PC-3 (cell line): ENCODE measurements around the gene SLC12A8.

Experiments used
- CTCF ChIP-seq: fragments of 300-600 bp; sonication (generic); conservative IDR thresholded peaks from 2 replicates; pipeline ENCODE4 v1.5.1; 2017; ENCODE audit warnings: antibody characterized with exemption, low read depth, mild to moderate bottlenecking, low read length
- EZH2 ChIP-seq: fragments of 300-600 bp; sonication (generic); IDR thresholded peaks from one replicate; pipeline ENCODE4 v1.6.1; 2017; ENCODE audit warnings: antibody characterized with exemption, mild to moderate bottlenecking, low read length; ENCODE audit not compliant: unreplicated experiment

GRCh38 chr3:125032683-125033082, 179.9 kb downstream of the SLC12A8 start:
- TF ChIP-seq CTCF, result no peak
- TF ChIP-seq EZH2, result no peak
